Measurements from ENCODE around the gene ATP1A3.
"Not testable (repeated sequence)": the region's sequence is repeated elsewhere in the genome, so short reads cannot be mapped to it uniquely, and the experiment has no call there.

Gene ATP1A3

GRCh38 chr19:42010245-42011126 is 16.5 kb upstream of the ATP1A3 start:
- DNase-seq, result no peak

GRCh38 chr19:42006569-42006968 is 12.5 kb upstream of the ATP1A3 start:
- DNase-seq, result no peak

- DNase-seq, result no peak
Measured at GRCh38 chr19:42005504-42005903, 11.5 kb upstream of the ATP1A3 start.

- DNase-seq, result no peak
Measured at GRCh38 chr19:42003506-42004294, 9.7 kb upstream of the ATP1A3 start.

GRCh38 chr19:41999878-42000208 is 5.8 kb upstream of the ATP1A3 start:
- no peak for DNase-seq

- DNase-seq, result no peak
Measured at GRCh38 chr19:41999071-41999877, 5.2 kb upstream of the ATP1A3 start.

GRCh38 chr19:41998246-41999020 is 4.4 kb upstream of the ATP1A3 start:
- DNase-seq, result peak; percentile 7

GRCh38 chr19:41997851-41998229 is 3.8 kb upstream of the ATP1A3 start:
- DNase-seq, result no peak

- DNase-seq, result no peak
Measured at GRCh38 chr19:41997121-41997850, 3.3 kb upstream of the ATP1A3 start.

GRCh38 chr19:41995959-41996797 is 2.1 kb upstream of the ATP1A3 start:
- no peak for DNase-seq

GRCh38 chr19:41994994-41995958 is 1.2 kb upstream of the ATP1A3 start:
- no peak for DNase-seq

GRCh38 chr19:41994521-41994971 is 516 bp upstream of the ATP1A3 start:
- no peak for DNase-seq

GRCh38 chr19:41991925-41992569 is 2.0 kb downstream of the ATP1A3 start:
- not testable (repeated sequence) for DNase-seq

- no peak for DNase-seq
Measured at GRCh38 chr19:41991025-41991424, 3.0 kb downstream of the ATP1A3 start.

GRCh38 chr19:41990615-41991014 is 3.4 kb downstream of the ATP1A3 start:
- no peak for DNase-seq

- DNase-seq, result no peak
Measured at GRCh38 chr19:41990028-41990427, 4.0 kb downstream of the ATP1A3 start.

- DNase-seq, result no peak
Measured at GRCh38 chr19:41988947-41989346, 5.1 kb downstream of the ATP1A3 start.

- DNase-seq, result no peak
Measured at GRCh38 chr19:41987141-41987860, 6.7 kb downstream of the ATP1A3 start.

Data from NCI-H510A treated with DMSO at 0.1 percent for 48 hours (cell line).